GM19099 (cell line): Measurements from ENCODE around the gene CENPX.

Experiments used
- POLR2A ChIP-seq: IDR thresholded peaks from 3 replicates; pipeline ENCODE4 v1.6.1; 2011; ENCODE audit warnings: low read depth; ENCODE audit not compliant: insufficient read length; ENCODE audit errors: extremely low read depth

Gene CENPX

DNA sequence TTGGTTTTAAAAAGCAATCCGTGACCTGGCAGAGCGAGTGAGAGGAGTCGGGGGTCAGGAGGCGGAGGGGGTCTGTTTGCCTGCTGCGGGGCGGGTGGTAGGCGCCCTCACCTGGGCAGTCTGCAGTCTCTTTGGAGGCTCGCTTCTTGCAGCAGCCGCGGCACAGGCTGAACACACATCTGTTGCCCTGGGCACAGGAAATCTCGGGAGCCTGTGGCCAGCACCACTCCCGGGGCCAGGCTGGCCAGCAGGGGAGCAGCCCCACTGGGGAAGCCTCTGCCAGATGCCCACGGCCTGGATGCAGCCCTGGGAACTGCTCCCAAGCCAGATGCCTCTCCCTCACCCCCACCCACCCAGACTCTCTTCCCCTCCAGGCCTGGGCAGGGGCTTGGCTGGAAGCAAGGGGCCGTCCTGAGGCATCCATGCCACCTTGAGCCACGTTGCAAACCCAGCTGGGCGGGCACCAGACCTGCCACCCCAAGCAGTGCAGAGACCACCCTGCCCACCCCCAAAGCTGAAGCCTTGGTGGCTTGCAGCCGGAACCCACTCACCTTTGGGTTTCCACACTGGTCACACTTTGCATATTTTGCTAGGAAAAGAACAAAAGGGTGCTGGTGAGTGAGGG is 35.7 kb upstream of the CENPX start:
- TF ChIP-seq POLR2A: no peak

DNA sequence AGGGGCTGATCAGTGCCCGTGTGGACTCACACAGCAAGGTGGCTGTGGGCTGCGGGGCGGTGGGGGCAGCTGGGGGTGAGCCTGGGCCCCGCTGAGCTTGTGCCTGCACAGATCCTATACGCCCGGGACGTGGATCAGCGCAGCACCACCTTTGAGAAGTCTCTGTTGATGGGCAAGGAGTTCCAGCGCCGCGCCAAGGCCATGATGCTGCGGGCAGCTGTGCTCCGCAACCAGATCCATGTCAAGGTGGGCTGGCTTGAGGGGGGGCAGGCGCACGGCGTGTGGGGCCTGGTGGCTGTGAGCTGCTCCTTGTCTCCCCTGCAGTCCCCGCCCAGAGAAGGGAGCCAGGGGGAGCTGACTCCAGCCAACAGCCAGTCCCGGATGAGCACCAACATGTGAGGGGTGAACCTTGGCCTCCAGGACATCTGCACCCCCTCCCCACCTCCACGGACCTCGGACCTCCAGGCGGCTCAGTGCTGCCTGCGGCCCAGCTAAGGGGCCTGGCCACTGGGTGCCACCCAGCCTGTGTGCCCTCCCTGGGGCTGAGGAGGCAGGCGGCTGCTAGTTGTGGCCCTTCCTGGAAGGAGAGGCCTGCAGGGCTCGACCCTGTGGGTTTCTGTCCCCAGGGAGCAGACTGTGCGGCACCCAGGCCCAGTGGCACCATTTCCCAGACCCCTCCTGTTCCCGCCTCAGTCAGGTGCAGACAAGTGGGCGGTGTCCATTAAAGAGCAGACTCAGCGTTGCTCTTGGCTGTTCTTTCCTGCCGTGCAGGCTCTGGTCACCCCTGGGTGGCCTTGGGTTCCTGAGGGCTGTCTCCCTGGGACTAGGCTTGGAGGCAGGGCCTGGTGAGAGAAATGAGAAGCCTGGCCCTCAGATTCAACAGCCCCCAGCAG is 34.3 kb upstream of the CENPX start:
- no peak for TF ChIP-seq POLR2A

DNA sequence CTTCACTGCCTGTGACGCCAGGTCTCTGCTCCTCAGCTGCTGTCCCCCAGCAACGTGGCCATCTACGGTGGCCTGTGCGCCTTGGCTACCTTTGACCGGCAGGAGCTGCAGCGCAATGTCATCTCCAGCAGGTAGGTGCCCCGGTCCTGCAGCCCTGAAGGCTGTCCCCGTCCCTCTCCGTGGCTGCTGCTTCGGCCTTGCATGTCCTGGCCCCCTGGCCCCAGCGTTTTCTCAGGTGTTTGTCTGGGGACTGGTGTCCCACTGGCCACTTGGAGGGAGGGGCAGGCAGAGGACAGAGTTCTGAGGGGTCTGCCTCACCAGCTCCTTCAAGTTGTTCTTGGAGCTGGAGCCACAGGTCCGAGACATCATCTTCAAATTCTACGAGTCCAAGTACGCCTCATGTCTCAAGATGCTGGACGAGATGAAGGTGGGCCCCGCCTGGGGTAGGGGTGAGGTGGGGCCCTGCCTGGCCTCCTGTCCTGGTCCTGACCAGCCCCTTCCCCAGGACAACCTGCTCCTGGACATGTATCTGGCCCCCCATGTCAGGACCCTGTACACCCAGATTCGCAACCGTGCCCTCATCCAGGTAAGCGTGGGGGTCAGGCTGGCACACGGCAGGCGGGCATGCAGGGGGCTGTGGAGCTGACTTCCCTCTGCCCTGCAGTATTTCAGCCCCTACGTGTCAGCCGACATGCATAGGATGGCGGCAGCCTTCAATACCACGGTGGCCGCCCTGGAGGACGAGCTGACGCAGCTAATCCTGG is 33.5 kb upstream of the CENPX start:
- TF ChIP-seq POLR2A: no peak

- no peak for TF ChIP-seq POLR2A
These were observed 32.6 kb upstream of the CENPX start for GRCh38 chr17:82055023-82055964.

DNA sequence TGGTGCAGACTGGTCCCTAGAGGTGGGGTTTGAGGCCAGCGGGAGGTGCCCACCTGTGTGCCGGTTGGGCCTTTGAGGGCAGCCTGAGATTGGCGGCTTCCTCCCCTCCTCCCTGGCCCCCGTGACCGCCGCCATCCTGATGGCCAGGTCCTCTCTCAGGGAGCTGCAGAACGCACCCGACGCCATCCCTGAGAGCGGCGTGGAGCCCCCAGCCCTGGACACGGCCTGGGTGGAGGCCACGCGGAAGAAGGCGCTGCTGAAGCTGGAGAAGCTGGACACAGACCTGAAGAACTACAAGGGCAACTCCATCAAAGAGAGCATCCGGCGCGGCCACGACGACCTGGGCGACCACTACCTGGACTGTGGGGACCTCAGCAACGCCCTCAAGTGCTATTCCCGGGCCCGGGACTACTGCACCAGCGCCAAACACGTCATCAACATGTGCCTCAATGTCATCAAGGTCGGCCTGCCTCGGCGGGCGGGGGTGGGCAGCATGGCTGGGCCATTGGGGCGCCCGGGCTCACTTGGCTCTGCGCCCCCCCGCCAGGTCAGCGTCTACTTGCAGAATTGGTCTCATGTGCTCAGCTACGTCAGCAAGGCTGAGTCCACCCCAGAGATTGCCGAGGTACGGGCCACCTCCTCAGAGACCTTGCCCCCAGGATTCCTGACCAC is 31.8 kb upstream of the CENPX start:
- no peak for TF ChIP-seq POLR2A

- TF ChIP-seq POLR2A: no peak
These were observed 31.0 kb upstream of the CENPX start for GRCh38 chr17:82053556-82054263.

- no peak for TF ChIP-seq POLR2A
These were observed 30.5 kb upstream of the CENPX start for GRCh38 chr17:82053130-82053529.

DNA sequence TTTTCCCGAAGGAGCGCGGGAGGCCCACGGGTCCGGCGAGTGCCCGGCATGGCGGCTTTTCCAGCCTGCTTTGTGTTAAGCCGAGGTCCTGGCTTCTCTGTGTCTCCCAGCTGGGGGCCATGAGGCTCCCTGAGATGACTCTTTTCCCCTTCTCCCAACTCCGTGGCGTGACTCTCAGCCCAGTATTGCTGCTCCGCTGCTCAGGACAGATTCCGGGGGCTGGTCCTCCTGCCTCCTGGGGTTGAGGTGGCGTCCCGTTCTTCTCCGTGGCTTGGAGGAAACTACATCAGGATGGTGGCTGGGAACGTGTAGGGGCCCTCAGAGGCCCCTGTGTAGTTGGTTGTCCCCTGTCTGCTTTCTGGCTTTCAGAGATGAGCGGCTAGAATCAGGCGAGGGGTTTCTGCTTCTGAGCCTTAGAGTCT is 30.0 kb upstream of the CENPX start:
- no peak for TF ChIP-seq POLR2A

DNA sequence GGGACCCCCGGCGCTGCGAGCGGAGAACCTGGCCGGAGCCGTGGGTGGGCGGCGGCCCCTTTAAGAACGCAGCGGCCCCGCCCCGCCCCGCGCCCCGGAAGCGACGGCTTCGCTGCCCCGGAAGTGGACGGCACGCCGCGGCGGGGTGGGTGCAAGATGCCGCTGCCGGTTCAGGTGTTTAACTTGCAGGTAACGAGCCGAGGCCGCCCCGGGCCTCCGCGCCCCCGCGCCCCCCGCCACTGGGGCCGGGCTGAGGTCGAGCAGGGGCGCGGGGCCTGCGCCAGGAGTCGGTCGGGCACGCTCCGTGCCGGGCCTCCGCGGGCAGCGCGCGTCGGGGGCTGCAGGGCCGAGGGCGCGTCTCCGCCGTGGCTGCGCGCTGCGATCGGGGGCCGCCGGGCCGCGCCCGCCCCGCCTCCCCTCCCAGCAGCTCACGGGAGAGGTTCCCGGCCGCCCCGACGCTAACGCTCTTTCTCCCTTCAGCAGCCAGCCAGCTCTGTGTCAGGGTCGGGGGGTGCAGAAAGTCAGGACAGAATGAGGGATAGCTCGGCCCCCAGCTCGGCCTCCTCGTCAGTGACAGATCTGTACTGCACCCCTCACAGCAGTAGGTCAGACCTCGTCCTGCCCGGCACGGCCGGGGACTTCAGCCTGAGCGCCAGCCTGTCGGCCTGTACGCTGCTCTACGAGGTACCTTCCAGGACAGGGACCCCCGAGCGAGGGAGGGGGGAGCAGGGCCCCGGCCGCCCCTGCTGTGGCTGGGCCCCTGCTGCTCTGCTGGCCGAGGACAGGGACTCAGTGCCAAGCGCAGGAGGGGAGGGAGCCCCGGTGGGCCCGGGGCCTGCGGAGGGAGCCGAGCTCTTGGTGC is 29.3 kb upstream of the CENPX start, which contains the start of the genes GPS1 and RFNG:
Gene GPS1, plus strand, starts transcription at position 123 of the 862 bp plus-strand sequence. Its CDS starts 34 bp downstream, at position 157.
Gene RFNG, minus strand, starts transcription at position 36 of the 862 bp plus-strand sequence. CDS start 45 bp downstream, outside the sequence.
- peak; percentile 65 for TF ChIP-seq POLR2A

DNA sequence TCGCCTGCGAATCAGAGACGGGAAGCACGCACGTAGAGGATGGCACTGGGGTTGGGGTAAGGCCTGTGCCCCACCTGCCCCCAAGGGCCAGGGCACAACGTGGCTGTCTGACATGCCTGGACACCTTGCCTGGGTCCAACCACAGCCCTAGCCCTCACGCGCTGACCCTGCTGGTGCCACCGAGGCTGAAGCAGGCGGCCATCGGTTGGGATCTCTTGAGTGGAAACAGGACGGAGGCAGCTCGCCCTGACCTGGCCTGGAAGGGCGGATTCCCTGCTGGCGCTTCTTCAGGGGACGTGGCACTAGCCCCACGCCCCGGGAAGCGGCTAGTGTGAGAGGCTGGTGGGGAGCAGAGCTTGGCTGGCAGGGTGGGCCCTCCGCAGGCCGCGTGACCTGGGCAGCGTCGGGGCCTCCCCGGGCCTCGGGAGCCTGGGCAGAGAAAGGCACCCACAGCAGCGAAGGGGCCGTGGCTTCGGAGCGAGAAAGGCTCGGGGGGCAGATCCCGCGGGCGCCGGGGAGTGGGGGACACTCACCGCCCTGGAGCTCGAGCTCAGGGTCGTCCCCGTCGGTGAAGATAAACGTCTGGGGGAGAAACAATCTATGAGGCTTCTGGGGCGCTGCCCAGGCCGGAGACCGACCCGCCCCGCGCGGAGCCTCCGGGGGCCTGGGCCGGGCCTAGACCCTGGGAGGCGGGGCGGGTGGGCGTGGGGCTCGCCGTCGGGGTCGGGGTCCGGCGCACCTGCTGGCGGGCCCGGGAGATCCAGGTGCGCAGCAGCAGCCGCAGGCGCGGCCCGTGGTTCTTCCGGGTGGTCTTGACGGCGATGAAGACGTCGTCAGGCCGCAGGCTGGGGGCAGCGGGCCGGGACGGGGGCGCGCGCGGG is 28.3 kb upstream of the CENPX start:
- TF ChIP-seq POLR2A: no peak

DNA sequence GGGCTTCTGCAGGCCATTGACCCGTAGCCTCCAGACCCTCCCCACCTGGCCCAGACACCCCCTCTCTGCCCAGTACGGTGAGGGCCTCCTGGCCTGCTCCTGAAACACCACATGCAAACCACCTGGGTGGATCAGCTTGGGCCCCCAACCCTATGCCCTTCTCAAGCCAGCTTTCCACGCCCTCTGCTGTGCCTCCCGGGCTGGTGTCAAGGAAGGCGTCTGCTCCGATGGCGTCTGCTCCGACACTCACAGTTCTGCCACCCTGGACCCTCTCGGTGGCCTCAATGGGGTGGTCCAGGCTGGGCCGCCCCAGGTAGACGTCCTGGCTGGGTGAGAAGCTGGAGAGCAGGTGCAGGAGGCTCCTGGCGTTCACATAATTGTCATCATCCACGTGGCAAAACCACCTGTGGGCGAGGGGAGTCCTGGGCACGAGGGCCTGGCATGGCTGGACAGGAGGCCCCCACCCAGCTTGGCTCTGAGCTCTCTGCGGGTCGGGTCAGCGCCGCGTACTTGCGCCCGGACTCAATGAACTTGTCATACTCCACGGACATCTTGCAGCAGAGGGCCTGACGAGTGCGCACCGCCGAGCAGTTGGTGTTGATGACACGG is 27.6 kb upstream of the CENPX start:
- no peak for TF ChIP-seq POLR2A
